Activated CD8-positive, alpha-beta memory T cell treated with anti-CD3 and anti-CD28 coated beads, Interleukin-2, amount 10 ng/mL, durations not matched to agents 7 days and 5 days (primary cell): Measurements from ENCODE around the gene ZNF134. TPM values are rescaled to one million over a fixed set of nuclear protein-coding genes. Genes with fewer than 3 reads are reported as not detected.

Source experiments
- ATAC-seq: fragments of 150-1000 bp; cut with Tn5 transposase; one replicate; pipeline ENCODE4 v1.10.0; 2021; ENCODE audit warnings: moderate library complexity
- CTCF ChIA-PET: fragments of 350-600 bp; sonication (Branson Sonifier 250); formaldehyde crosslinking; loops from one replicate; lab custom pipeline; 2021; ENCODE audit warnings: antibody characterized with exemption; lab: Charles Lee
- DNase-seq: peaks from one replicate; pipeline ENCODE4 v3.0.0-alpha.2; 2020
- H3K27ac Mint-ChIP-seq: one replicate; pipeline ENCODE4 v1.8.0; 2021; ENCODE audit warnings: mild to moderate bottlenecking, mixed read lengths
- H3K27me3 Mint-ChIP-seq: one replicate; pipeline ENCODE4 v1.8.0; 2021; ENCODE audit warnings: mixed read lengths
- H3K36me3 Mint-ChIP-seq: one replicate; pipeline ENCODE4 v1.8.0; 2021; ENCODE audit warnings: mild to moderate bottlenecking, mixed read lengths
- H3K4me1 Mint-ChIP-seq: one replicate; pipeline ENCODE4 v1.8.0; 2021; ENCODE audit warnings: mixed read lengths
- H3K4me3 Mint-ChIP-seq: one replicate; pipeline ENCODE4 v1.8.0; 2021; ENCODE audit warnings: mild to moderate bottlenecking, moderate library complexity, mixed read lengths
- H3K9me3 Mint-ChIP-seq: one replicate; pipeline ENCODE4 v1.8.0; 2022; ENCODE audit warnings: low read depth, mixed read lengths
- total RNA-seq, 2 experiments: library from RNA; stranded (reverse); gene quantifications; one replicate each; pipeline ENCODE4 v1.2.3, GENCODE V29; 2021

ZNF134 gene
- total RNA-seq, 2 experiments from 2014 or later: 17.8 to 19.0 TPM

DNA sequence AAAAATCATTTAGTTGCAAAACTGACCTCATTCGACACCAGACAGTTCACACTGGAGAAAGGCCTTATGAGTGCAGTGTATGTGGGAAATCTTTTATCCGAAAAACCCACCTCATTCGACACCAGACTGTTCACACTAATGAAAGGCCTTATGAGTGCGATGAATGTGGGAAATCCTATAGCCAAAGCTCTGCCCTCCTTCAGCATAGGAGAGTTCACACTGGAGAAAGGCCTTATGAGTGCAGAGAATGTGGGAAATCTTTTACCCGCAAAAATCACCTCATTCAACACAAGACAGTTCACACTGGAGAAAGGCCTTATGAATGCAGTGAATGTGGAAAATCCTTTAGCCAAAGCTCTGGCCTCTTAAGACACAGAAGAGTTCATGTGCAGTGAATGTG lies 7.1 kb upstream of the ZNF134 start:
- H3K4me3 Mint-ChIP-seq: no peak overlapping the region
- ATAC-seq (no peak), DNase-seq (no peak)
- H3K9me3 Mint-ChIP-seq: peaks cover 42% of the 10 kb centered on the region
- CTCF ChIA-PET: no interaction called here
- peaks cover 77% of the 10 kb centered on the region for H3K36me3 Mint-ChIP-seq
- H3K4me1 Mint-ChIP-seq: no peaks in the 10 kb centered on the region
- H3K27me3 Mint-ChIP-seq: no peaks in the 10 kb centered on the region
- H3K27ac Mint-ChIP-seq: no peak overlapping the region

DNA sequence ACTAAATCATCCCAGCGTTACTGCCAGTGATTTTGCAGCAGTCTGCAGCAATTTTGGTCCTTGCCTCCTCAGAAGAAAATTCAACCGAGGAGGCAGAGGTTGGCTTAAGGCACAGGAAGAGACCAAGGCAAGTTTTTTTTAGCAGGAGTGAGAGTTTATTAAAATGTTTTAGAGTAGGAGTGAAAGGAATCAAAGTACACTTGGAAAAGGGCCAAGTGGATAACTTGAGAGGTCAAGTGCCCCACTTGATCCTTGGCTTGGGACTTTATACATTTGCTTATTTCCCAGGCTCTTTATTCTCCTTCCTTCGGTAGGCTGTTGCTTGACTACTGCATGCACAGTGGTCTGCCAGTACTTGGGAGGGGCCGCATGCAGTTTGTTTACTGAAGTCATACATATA lies 2.9 kb upstream of the ZNF134 start:
- CTCF ChIA-PET: no interaction called here
- ATAC-seq (no peak), DNase-seq (no peak)
- H3K4me3 Mint-ChIP-seq: no peak overlapping the region
- H3K27me3 Mint-ChIP-seq: no peaks in the 10 kb centered on the region
- H3K9me3 Mint-ChIP-seq: peaks cover 33% of the 10 kb centered on the region
- H3K4me1 Mint-ChIP-seq: peaks cover 17% of the 10 kb centered on the region
- H3K27ac Mint-ChIP-seq: no peak overlapping the region
- H3K36me3 Mint-ChIP-seq: peaks cover 61% of the 10 kb centered on the region

DNA sequence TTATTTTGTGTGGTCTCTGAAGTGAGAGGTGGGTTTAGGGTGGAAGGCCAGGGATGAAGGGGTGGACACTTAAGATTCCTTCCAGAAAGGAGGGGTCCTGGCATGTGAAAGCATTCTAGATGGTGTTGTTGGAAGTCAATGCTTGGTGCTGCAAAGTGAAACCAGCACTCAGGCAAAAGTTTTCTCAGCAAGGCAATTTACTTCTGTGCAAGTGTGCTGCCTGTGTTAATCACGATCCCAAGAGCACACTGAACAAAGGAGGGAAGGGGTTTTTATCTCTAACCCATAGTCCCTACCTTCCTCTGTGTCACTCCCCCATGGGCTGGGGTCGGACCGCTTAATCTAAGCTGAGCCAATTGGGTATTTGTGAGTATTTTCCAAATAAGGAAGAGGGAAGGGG lies 1.3 kb downstream of the ZNF134 start:
- H3K4me1 Mint-ChIP-seq: peaks cover 23% of the 10 kb centered on the region
- CTCF ChIA-PET: interaction anchor here (1.3 kb wide), 1 partner anchor 66 kb away, joined by 4 read pairs; the partner anchor contains the start of gene ZNF551

DNA sequence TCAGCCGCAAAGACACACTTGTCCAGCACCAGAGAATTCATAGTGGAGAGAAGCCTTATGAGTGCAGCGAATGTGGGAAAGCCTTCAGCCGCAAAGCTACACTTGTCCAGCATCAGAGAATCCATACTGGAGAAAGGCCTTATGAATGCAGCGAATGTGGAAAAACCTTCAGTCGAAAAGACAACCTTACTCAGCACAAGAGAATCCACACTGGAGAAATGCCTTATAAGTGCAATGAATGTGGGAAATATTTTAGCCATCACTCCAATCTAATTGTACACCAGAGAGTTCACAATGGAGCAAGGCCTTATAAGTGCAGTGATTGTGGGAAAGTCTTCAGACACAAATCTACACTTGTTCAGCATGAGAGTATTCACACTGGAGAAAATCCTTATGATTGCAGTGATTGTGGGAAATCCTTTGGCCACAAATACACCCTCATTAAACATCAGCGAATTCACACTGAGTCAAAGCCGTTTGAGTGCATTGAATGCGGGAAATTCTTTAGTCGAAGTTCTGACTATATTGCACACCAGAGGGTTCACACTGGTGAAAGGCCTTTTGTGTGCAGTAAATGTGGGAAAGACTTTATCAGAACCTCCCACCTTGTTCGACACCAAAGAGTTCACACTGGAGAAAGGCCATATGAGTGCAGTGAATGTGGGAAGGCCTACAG lies 6.8 kb downstream of the ZNF134 start:
- no peaks in the 10 kb centered on the region for H3K27me3 Mint-ChIP-seq
- peaks cover 67% of the 10 kb centered on the region for H3K9me3 Mint-ChIP-seq
- peaks cover 9% of the 10 kb centered on the region for H3K4me1 Mint-ChIP-seq
- CTCF ChIA-PET: no interaction called here
- peaks cover 92% of the 10 kb centered on the region for H3K36me3 Mint-ChIP-seq
- ATAC-seq (no peak), DNase-seq (no peak)
- H3K27ac Mint-ChIP-seq: no peak overlapping the region
- H3K4me3 Mint-ChIP-seq: no peak overlapping the region

More for the DNA sequence above, 1.3 kb downstream of the ZNF134 start:
- DNase-seq (no peak), ATAC-seq (no peak)
- Mint-ChIP-seq H3K27ac (no peak overlapping the region), H3K9me3 (peaks cover 52% of the 10 kb centered on the region), H3K36me3 (peaks cover 69% of the 10 kb centered on the region), H3K27me3 (no peaks in the 10 kb centered on the region), H3K4me3 (peak overlapping the region; percentile 96)

DNA sequence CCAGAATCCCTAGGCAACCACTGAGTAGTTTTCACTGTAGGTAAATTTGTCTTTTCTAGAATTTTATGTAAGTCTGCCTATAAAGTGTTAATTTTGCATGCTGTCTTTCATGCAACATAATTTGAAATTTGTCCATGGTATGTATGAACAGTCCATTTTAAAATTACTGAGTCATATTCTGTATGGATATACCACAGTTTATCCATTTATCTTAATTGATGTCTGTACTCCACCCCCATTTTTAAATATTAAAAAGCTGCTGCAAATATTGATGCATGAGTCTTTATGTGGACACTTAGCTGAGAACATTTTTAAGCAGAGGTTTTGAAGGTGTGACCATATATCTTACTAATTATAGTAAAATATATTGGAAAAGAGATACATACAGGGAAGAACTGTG lies 9.0 kb downstream of the ZNF134 start:
- no peak overlapping the region for H3K4me3 Mint-ChIP-seq
- no peaks in the 10 kb centered on the region for H3K27me3 Mint-ChIP-seq
- DNase-seq: no peak
- no peak for ATAC-seq
- H3K9me3 Mint-ChIP-seq: peaks cover 52% of the 10 kb centered on the region
- CTCF ChIA-PET: no interaction called here
- no peaks in the 10 kb centered on the region for H3K4me1 Mint-ChIP-seq
- peaks cover 72% of the 10 kb centered on the region for H3K36me3 Mint-ChIP-seq
- no peak overlapping the region for H3K27ac Mint-ChIP-seq

DNA sequence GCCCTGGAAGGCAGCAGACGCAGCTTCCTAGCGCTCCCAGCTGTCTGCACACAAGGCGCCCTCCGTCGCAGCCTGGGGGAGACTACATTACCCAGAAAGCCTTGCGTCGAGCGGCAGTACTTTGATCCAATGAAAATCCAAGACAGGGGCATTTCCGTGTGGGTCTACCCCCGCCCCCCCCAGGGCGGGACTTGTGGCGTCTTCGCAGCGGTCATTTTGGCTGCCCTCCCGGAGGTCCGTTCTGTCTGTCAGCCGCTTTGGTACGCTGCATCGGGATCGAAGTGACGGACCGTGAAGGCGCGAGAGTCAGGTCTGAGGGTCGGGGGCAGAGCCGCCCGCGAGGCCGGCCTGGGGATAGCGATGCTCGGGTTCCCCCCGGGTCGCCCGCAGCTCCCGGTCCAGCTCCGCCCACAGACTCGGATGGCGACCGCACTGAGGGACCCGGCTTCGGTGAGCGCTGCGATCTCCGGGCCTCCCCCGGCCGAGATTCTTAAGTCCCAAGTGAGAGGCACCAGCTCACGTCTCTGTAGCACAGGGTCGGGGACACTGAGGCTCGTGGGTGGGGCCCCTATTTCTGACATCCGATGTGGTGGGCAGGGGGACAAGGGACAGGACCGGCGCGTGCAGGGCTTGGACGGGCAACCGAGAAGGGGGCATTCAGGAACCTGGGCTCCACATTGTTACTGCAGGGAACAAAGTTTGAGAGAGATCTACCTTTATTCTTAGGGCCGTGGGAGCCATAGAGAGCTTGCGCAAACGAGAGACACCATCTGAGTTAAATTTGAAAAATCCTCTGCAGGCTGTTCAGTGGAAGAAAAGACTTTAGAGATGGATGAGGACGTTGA lies 19.2 kb downstream of the ZNF134 start, which contains the start of gene ZNF211:
TSS of gene ZNF211 (plus strand) at position 182 of the 845 bp plus-strand sequence. CDS start at position 361, 179 bp downstream.
- DNase-seq (peak; percentile 92), ATAC-seq (peak; percentile 100)
- Mint-ChIP-seq H3K27me3 (no peaks in the 10 kb centered on the region), H3K4me3 (peak within 1 kb of the TSS; percentile 84), H3K9me3 (peaks cover 26% of the 10 kb centered on the region), H3K4me1 (peaks cover 18% of the 10 kb centered on the region), H3K27ac (peak within 1 kb of the TSS; percentile 83), H3K36me3 (peaks cover 51% of the 10 kb centered on the region)
- CTCF ChIA-PET: interaction anchor here (0.7 to 1.5 kb wide), 5 partner anchors 11 to 206 kb away, joined by 3 to 5 read pairs (median 3); partner anchors contain the start of genes ZNF134 and ZNF551

DNA sequence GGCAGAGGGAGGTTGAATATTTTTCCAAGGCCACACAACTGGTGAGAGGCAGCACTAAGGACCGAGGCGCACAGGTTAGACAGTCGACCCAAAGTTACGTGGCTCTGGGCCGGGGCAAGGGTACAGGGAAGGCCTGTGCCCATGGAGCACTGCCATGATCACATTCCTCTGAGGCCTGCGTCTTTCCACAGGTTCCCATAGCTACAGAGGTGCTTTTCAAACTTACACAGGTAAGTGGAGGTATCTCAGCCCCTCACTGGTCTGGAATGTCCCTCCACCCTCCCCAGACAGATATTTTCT lies 19.7 kb downstream of the ZNF134 start:
- peaks cover 18% of the 10 kb centered on the region for H3K4me1 Mint-ChIP-seq
- no peaks in the 10 kb centered on the region for H3K27me3 Mint-ChIP-seq
- ATAC-seq (no peak), DNase-seq (no peak)
- H3K4me3 Mint-ChIP-seq: peak overlapping the region; percentile 84
- CTCF ChIA-PET: interaction anchor here (1.3 to 1.5 kb wide), 3 partner anchors 12 to 33 kb away, joined by 3 to 5 read pairs (median 3); partner anchors contain the start of gene ZNF134
- peaks cover 56% of the 10 kb centered on the region for H3K36me3 Mint-ChIP-seq
- peaks cover 29% of the 10 kb centered on the region for H3K9me3 Mint-ChIP-seq
- peak overlapping the region; percentile 83 for H3K27ac Mint-ChIP-seq

DNA sequence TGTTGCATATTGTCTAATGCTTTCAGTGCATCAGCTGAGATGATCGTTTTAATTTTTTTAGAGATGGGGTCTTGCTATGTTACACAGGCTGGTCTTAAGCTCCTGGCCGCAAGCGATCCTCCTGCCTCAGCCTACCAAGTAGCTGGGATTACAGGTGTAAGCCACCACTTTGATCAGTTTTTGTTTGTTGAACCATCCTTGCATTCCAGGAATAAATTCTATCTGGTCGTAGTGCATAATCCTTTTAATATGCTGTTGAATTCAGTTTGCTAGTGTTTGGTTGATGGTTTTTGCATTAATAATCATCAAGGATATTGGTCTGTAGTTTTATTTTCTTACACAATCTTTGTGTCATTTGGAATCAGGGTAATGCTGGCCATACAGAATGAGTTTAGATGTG lies 23.3 kb downstream of the ZNF134 start:
- DNase-seq (no peak), ATAC-seq (no peak)
- Mint-ChIP-seq H3K27ac (no peak overlapping the region), H3K4me1 (peaks cover 18% of the 10 kb centered on the region), H3K36me3 (peaks cover 80% of the 10 kb centered on the region), H3K9me3 (peaks cover 46% of the 10 kb centered on the region), H3K27me3 (no peaks in the 10 kb centered on the region), H3K4me3 (no peak overlapping the region)
- CTCF ChIA-PET: interaction anchor here (1.4 kb wide), 1 partner anchor 10 kb away, joined by 4 read pairs; no protein-coding TSS in a partner anchor

DNA sequence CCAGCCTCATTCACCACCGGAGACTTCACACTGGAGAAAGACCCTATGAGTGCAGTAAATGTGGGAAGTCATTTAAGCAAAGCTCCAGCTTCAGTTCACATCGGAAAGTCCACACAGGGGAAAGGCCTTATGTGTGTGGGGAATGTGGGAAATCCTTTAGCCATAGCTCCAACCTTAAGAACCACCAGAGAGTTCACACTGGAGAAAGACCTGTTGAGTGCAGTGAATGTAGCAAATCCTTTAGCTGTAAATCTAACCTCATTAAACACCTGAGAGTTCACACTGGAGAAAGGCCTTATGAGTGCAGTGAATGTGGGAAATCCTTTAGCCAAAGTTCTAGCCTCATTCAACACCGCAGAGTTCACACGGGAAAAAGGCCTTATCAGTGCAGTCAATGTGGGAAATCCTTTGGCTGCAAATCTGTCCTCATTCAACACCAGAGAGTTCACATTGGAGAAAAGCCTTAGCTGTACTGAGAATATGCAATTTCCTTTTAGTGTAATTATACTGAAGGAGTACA lies 27.7 kb downstream of the ZNF134 start:
- no peak for DNase-seq
- Mint-ChIP-seq H3K4me3 (no peak overlapping the region), H3K27ac (no peak overlapping the region), H3K9me3 (peaks cover 58% of the 10 kb centered on the region), H3K27me3 (no peaks in the 10 kb centered on the region), H3K4me1 (no peaks in the 10 kb centered on the region), H3K36me3 (peaks cover 69% of the 10 kb centered on the region)
- CTCF ChIA-PET: no interaction called here
- no peak for ATAC-seq

DNA sequence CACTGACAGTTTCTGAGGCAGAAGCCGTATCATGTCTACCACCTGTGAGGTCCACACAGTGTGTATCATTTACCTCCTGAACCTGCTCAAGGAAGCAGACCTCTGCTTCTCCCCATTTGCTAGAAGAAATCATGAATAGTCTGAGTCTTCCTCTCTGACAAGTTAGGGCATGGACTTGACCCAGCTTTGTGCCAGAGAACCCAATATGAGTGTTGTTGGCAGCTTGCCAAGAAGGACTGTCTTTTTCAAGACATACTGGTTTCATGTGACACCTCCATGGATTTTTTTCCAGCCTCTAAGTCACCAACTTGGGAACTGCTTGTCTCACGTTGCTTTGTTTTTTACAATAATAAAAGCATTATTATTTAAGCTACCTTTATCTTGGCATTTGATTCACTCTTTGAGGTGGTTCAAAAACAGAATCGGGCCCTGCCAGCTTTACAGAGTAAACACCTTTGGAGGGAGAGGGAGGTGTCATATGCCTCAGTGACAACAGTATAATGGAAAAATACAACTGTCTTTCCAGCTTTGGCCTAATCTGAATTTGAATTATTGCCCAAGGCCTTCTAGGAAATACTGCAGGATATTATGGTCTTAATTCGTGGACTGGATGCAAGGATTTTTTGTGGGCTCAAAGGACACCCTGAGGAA lies 28.5 kb downstream of the ZNF134 start:
- Mint-ChIP-seq H3K36me3 (peaks cover 61% of the 10 kb centered on the region), H3K27me3 (no peaks in the 10 kb centered on the region), H3K4me1 (no peaks in the 10 kb centered on the region), H3K4me3 (no peak overlapping the region), H3K9me3 (peaks cover 51% of the 10 kb centered on the region), H3K27ac (no peak overlapping the region)
- CTCF ChIA-PET: no interaction called here
- ATAC-seq (no peak), DNase-seq (no peak)

DNA sequence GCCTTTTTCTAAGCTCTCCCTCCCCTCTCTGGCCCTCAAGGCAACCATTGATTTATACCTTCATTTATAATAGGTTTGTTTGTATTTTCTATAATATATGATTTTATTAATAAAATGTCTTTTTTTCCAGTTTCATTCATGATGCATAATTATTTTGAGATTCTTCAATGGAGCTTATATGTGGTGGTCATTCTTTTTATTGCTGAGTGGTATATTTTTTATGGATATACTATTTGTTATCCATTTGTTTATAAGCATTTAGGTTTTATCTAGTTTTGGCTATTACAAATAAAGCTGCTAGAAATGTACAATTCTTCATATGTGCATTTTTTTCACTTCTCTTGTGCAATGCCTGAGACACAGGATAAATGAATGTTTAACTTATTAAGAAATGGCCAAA lies 29.7 kb downstream of the ZNF134 start:
- peaks cover 46% of the 10 kb centered on the region for H3K9me3 Mint-ChIP-seq
- no peaks in the 10 kb centered on the region for H3K27me3 Mint-ChIP-seq
- CTCF ChIA-PET: no interaction called here
- DNase-seq (no peak), ATAC-seq (no peak)
- peaks cover 51% of the 10 kb centered on the region for H3K36me3 Mint-ChIP-seq
- no peaks in the 10 kb centered on the region for H3K4me1 Mint-ChIP-seq
- H3K27ac Mint-ChIP-seq: no peak overlapping the region
- H3K4me3 Mint-ChIP-seq: no peak overlapping the region

DNA sequence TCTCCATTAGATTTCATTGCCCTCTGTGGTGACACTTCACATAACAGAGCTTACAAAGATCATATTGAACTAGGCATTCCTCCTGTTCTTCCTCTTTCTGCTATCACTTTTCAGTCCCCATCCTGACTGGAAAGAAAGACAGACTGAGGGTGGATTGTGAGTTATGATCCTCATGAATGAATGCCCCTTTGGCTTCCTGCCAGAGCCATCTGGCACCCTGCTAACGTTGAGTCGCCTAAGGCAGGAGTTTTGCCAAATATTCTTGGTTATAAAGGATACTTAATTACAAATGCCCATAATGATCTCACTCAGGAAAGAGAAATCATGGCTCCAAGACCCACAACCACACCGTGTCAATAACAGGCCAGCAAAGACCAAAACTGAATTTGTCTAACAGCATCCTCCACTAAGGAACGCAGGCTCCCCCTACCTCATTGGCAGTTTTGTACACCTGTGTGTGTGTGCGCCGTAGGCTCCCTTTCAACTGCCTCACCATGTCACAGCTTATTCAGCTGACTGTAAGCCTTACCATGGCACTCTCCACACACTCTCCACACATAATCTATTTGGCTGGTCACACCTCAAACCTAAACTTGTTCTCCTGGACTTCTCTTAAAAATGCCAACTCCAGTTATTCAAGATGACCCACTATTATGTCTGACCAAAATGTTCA lies 34.4 kb downstream of the ZNF134 start:
- no peak for DNase-seq
- Mint-ChIP-seq H3K27me3 (no peaks in the 10 kb centered on the region), H3K4me1 (peaks cover 9% of the 10 kb centered on the region), H3K27ac (no peak overlapping the region), H3K4me3 (no peak overlapping the region), H3K36me3 (peaks cover 7% of the 10 kb centered on the region), H3K9me3 (peaks cover 18% of the 10 kb centered on the region)
- CTCF ChIA-PET: no interaction called here
- ATAC-seq: no peak

DNA sequence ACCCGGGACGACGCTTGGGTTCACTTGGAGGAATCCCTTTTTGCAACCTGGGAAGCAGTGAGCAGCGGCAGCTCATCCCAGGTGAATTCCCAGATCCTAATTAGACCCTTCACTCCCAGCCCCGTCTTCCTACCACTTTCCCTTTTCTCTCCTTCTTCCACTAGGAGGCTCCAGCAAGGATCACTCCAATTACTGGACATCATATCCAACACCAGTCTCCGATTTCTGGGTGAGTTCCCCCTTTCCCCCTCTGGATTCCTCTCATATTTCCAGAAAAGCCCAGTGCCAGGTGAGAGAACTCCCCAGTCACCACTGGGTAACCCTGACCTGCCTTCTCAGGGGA lies 37.6 kb downstream of the ZNF134 start:
- H3K9me3 Mint-ChIP-seq: peaks cover 24% of the 10 kb centered on the region
- peaks cover 12% of the 10 kb centered on the region for H3K4me1 Mint-ChIP-seq
- peaks cover 4% of the 10 kb centered on the region for H3K36me3 Mint-ChIP-seq
- CTCF ChIA-PET: no interaction called here
- no peak overlapping the region for H3K27ac Mint-ChIP-seq
- DNase-seq (no peak), ATAC-seq (no peak)
- no peak overlapping the region for H3K4me3 Mint-ChIP-seq
- H3K27me3 Mint-ChIP-seq: no peaks in the 10 kb centered on the region
